Muscle of back (tissue), 11 donors: ENCODE measurements around the gene SMIM10L1. TPM values are rescaled to one million over a fixed set of nuclear protein-coding genes. Genes with fewer than 3 reads are reported as not detected.

Experiments used
- DNase-seq, 3 donors: peaks; one replicate each; pipeline versions ENCODE4 v3.0.0 to v3.0.0-alpha.2; 2013
- polyA plus RNA-seq, 10 donors: library from polyadenylated mRNA; unstranded; fragments of 120-200 nt; gene quantifications; one replicate each; pipeline ENCODE4 v1.2.1, GENCODE V29; 2013; ENCODE audit not compliant: insufficient read length in 10 of 10

SMIM10L1 gene
- polyA plus RNA-seq, 10 donors = 12.5 to 15.1 (median 13.4) TPM

GRCh38 chr12:11178250-11178649, 7.3 kb downstream of the SMIM10L1 start:
- DNase-seq = no peak

GRCh38 chr12:11182529-11182928, 11.5 kb downstream of the SMIM10L1 start:
- DNase-seq = no peak

GRCh38 chr12:11183011-11183410, 12.0 kb downstream of the SMIM10L1 start:
- no peak for DNase-seq

- no peak for DNase-seq
Observed at GRCh38 chr12:11186837-11187236, 15.8 kb downstream of the SMIM10L1 start, which contains the start of gene TAS2R42. Gene TAS2R42, minus strand, starts transcription at chr12:11186937. Its CDS starts 0 bp downstream, at chr12:11186937.

- DNase-seq = no peak
Observed at GRCh38 chr12:11202811-11203210, 31.8 kb downstream of the SMIM10L1 start.

- no peak for DNase-seq
Observed at GRCh38 chr12:11204173-11204572, 33.2 kb downstream of the SMIM10L1 start.

GRCh38 chr12:11209113-11209512, 38.1 kb downstream of the SMIM10L1 start:
- DNase-seq = no peak

Other genes starting within 250 kb of the SMIM10L1 start
- gene PRH2, start 242.0 kb upstream of the SMIM10L1 start, polyA plus RNA-seq = under 1 TPM in 3 of 10 donors, not detected in 7; 0.35 to 0.85 (median 0.38) TPM
- gene TAS2R14, start 231.9 kb upstream of the SMIM10L1 start, polyA plus RNA-seq = 1 to 10 TPM; 1.6 to 5.7 (median 2.8) TPM
- gene TAS2R50, start 184.3 kb upstream of the SMIM10L1 start, polyA plus RNA-seq = under 1 TPM in 2 of 10 donors, not detected in 8; 0.28 to 0.29 TPM
- 1 to 10 TPM in 4 of 10 donors, under 1 TPM in 6; 0.49 to 3.7 (median 0.96) TPM for gene TAS2R20, start 172.9 kb upstream of the SMIM10L1 start, polyA plus RNA-seq
- 1 to 10 TPM in 5 of 10 donors, under 1 TPM in 5; 0.65 to 2.4 (median 1.0) TPM for gene TAS2R19, start 148.6 kb upstream of the SMIM10L1 start, polyA plus RNA-seq
- gene TAS2R31, start 139.8 kb upstream of the SMIM10L1 start, polyA plus RNA-seq = 1 to 10 TPM in 5 of 10 donors, under 1 TPM in 5; 0.65 to 2.1 (median 1.0) TPM
- under 1 TPM in 2 of 10 donors, not detected in 8; 0.19 to 0.26 TPM for gene TAS2R46, start 108.9 kb upstream of the SMIM10L1 start, polyA plus RNA-seq
- under 1 TPM in 5 of 10 donors, not detected in 5; 0.22 to 0.44 (median 0.30) TPM for gene TAS2R43, start 78.9 kb upstream of the SMIM10L1 start, polyA plus RNA-seq
- gene TAS2R30, start 36.5 kb upstream of the SMIM10L1 start, polyA plus RNA-seq = under 1 TPM in 8 of 10 donors, not detected in 2; 0.10 to 0.46 (median 0.14) TPM
- gene TAS2R42, start 15.7 kb downstream of the SMIM10L1 start, polyA plus RNA-seq = not detected
- gene PRB3, start 98.5 kb downstream of the SMIM10L1 start, polyA plus RNA-seq = not detected
- not detected for gene PRB4, start 139.2 kb downstream of the SMIM10L1 start, polyA plus RNA-seq
- gene PRB2, start 224.4 kb downstream of the SMIM10L1 start, polyA plus RNA-seq = under 1 TPM in 1 of 10 donors, not detected in 9; 0.31 TPM